Mucosa of rectum (tissue), 2 donors: Measurements from ENCODE around the gene MACROD2.
"Not testable (repeated sequence)": the region's sequence is repeated elsewhere in the genome, so short reads cannot be mapped to it uniquely, and the experiment has no call there.

Experiments
- H3K27ac ChIP-seq, 2 donors: one replicate each; pipeline ENCODE4 v1.7.0; 2013; ENCODE audit warnings: inconsistent platforms in 2 of 2, low read depth in 2 of 2, low read length in 2 of 2
- H3K27me3 ChIP-seq, 2 donors: one replicate each; pipeline ENCODE4 v1.7.0; 2013; ENCODE audit warnings: low read length in 2 of 2; ENCODE audit not compliant: control insufficient read depth in 2 of 2, insufficient read depth in 2 of 2
- H3K36me3 ChIP-seq, 2 donors: one replicate each; pipeline ENCODE4 v1.7.0; 2013; ENCODE audit warnings: low read length in 2 of 2; ENCODE audit not compliant: control insufficient read depth in 2 of 2, insufficient read depth in 2 of 2
- H3K4me1 ChIP-seq, 2 donors: one replicate each; pipeline ENCODE4 v1.7.0; 2013; ENCODE audit warnings: low read length in 2 of 2, mild to moderate bottlenecking in 1 of 2; ENCODE audit not compliant: control insufficient read depth in 2 of 2, insufficient read depth in 2 of 2
- H3K4me3 ChIP-seq, 2 donors: one replicate each; pipeline ENCODE4 v1.7.0; 2013; ENCODE audit warnings: low read length in 2 of 2
- H3K9ac ChIP-seq, 2 donors: one replicate each; pipeline ENCODE4 v1.7.0; 2013; ENCODE audit warnings: low read length in 2 of 2, low read depth in 1 of 2, mild to moderate bottlenecking in 1 of 2
- H3K9me3 ChIP-seq, 2 donors: one replicate each; pipeline ENCODE4 v1.7.0; 2013; ENCODE audit warnings: low read length in 2 of 2; ENCODE audit not compliant: control insufficient read depth in 2 of 2
- donor health status: healthy.
- donor health status: Normal muscosa, but diverticular disease.

Gene MACROD2

GRCh38 chr20:15138548-15139126 lies 1143.3 kb downstream of the MACROD2 start:
- Histone ChIP-seq H3K4me3 (no peak overlapping the region), H3K27me3 (no peaks in the 10 kb centered on the region), H3K9ac (no peak overlapping the region), H3K9me3 (no peaks in the 10 kb centered on the region), H3K4me1 (no peaks in the 10 kb centered on the region), H3K27ac (no peak overlapping the region), H3K36me3 (no peaks in the 10 kb centered on the region)

GRCh38 chr20:15139522-15139921 lies 1144.2 kb downstream of the MACROD2 start:
- H3K4me1 ChIP-seq, result no peaks in the 10 kb centered on the region
- no peak overlapping the region for H3K27ac ChIP-seq
- no peak overlapping the region for H3K4me3 ChIP-seq
- H3K9me3 ChIP-seq, result no peaks in the 10 kb centered on the region
- no peaks in the 10 kb centered on the region for H3K27me3 ChIP-seq
- no peak overlapping the region for H3K9ac ChIP-seq
- H3K36me3 ChIP-seq, result no peaks in the 10 kb centered on the region

- Histone ChIP-seq H3K9ac (no peak overlapping the region), H3K27ac (no peak overlapping the region), H3K9me3 (no peaks in the 10 kb centered on the region), H3K27me3 (no peaks in the 10 kb centered on the region), H3K4me1 (no peaks in the 10 kb centered on the region), H3K36me3 (no peaks in the 10 kb centered on the region), H3K4me3 (no peak overlapping the region)
Observed at GRCh38 chr20:15140286-15140685, 1145.0 kb downstream of the MACROD2 start.

- not testable (repeated sequence) for H3K9me3 ChIP-seq, H3K4me1 ChIP-seq, H3K36me3 ChIP-seq, H3K9ac ChIP-seq, H3K27ac ChIP-seq, H3K4me3 ChIP-seq, H3K27me3 ChIP-seq
Observed at GRCh38 chr20:15140940-15141339, 1145.6 kb downstream of the MACROD2 start.

GRCh38 chr20:15141861-15142260 lies 1146.5 kb downstream of the MACROD2 start:
- no peaks in the 10 kb centered on the region for H3K36me3 ChIP-seq
- H3K9me3 ChIP-seq, result no peaks in the 10 kb centered on the region
- no peak overlapping the region for H3K9ac ChIP-seq
- no peak overlapping the region for H3K4me3 ChIP-seq
- no peaks in the 10 kb centered on the region for H3K27me3 ChIP-seq
- no peaks in the 10 kb centered on the region for H3K4me1 ChIP-seq
- no peak overlapping the region for H3K27ac ChIP-seq

- Histone ChIP-seq H3K4me3 (no peak overlapping the region), H3K4me1 (no peaks in the 10 kb centered on the region), H3K9me3 (no peaks in the 10 kb centered on the region), H3K9ac (no peak overlapping the region), H3K36me3 (no peaks in the 10 kb centered on the region), H3K27me3 (no peaks in the 10 kb centered on the region), H3K27ac (no peak overlapping the region)
Observed at GRCh38 chr20:15143478-15143877, 1148.2 kb downstream of the MACROD2 start.

GRCh38 chr20:15144916-15145315 lies 1149.6 kb downstream of the MACROD2 start:
- Histone ChIP-seq H3K36me3 (no peaks in the 10 kb centered on the region), H3K27me3 (no peaks in the 10 kb centered on the region), H3K9ac (no peak overlapping the region), H3K4me1 (no peaks in the 10 kb centered on the region), H3K4me3 (no peak overlapping the region), H3K27ac (no peak overlapping the region), H3K9me3 (no peaks in the 10 kb centered on the region)

GRCh38 chr20:15146948-15147347 lies 1151.6 kb downstream of the MACROD2 start:
- H3K9me3 ChIP-seq, result no peaks in the 10 kb centered on the region
- no peak overlapping the region for H3K9ac ChIP-seq

GRCh38 chr20:15154070-15154469 lies 1158.8 kb downstream of the MACROD2 start:
- Histone ChIP-seq H3K27me3 (no peaks in the 10 kb centered on the region), H3K4me1 (peaks cover 0 to 3% of the 10 kb centered on the region in 2 donors), H3K27ac (no peak overlapping the region), H3K36me3 (no peaks in the 10 kb centered on the region), H3K9me3 (no peaks in the 10 kb centered on the region), H3K4me3 (no peak overlapping the region), H3K9ac (no peak overlapping the region)

More at GRCh38 chr20:15146948-15147347, 1151.6 kb downstream of the MACROD2 start:
- no peak overlapping the region for H3K4me3 ChIP-seq
- H3K36me3 ChIP-seq, result no peaks in the 10 kb centered on the region
- no peaks in the 10 kb centered on the region for H3K4me1 ChIP-seq
- no peaks in the 10 kb centered on the region for H3K27me3 ChIP-seq
- H3K27ac ChIP-seq, result no peak overlapping the region

- Histone ChIP-seq H3K4me3 (no peak overlapping the region), H3K9ac (no peak overlapping the region), H3K9me3 (no peaks in the 10 kb centered on the region), H3K27ac (no peak overlapping the region), H3K36me3 (no peaks in the 10 kb centered on the region), H3K27me3 (no peaks in the 10 kb centered on the region), H3K4me1 (peaks cover 0 to 3% of the 10 kb centered on the region in 2 donors)
Observed at GRCh38 chr20:15155848-15156401, 1160.6 kb downstream of the MACROD2 start.
